Endothelial cell (in vitro differentiated cells): ENCODE measurements around the gene STAB2. TPM values are rescaled to one million over a fixed set of nuclear protein-coding genes. Genes with fewer than 3 reads are reported as not detected.

Experiments used
- DNase-seq: peaks from one replicate; pipeline ENCODE4 v3.0.0; 2021; ENCODE audit warnings: low spot score
- H3K27ac Mint-ChIP-seq: one replicate; pipeline ENCODE4 v1.8.0; 2021; ENCODE audit warnings: mixed read lengths, inconsistent platforms; ENCODE audit not compliant: unreplicated experiment
- H3K27me3 Mint-ChIP-seq: one replicate; pipeline ENCODE4 v1.8.0; 2021; ENCODE audit warnings: mild to moderate bottlenecking, moderate library complexity, mixed read lengths, inconsistent platforms; ENCODE audit not compliant: unreplicated experiment
- H3K36me3 Mint-ChIP-seq: one replicate; pipeline ENCODE4 v1.8.0; 2021; ENCODE audit warnings: mild to moderate bottlenecking, low read depth, mixed read lengths, inconsistent platforms; ENCODE audit not compliant: unreplicated experiment
- H3K4me1 Mint-ChIP-seq: one replicate; pipeline ENCODE4 v1.8.0; 2021; ENCODE audit warnings: mild to moderate bottlenecking, mixed read lengths, inconsistent platforms; ENCODE audit not compliant: unreplicated experiment
- H3K4me3 Mint-ChIP-seq: one replicate; pipeline ENCODE4 v1.8.0; 2021; ENCODE audit warnings: mild to moderate bottlenecking, mixed read lengths, inconsistent platforms; ENCODE audit not compliant: unreplicated experiment
- H3K9me3 Mint-ChIP-seq: one replicate; pipeline ENCODE4 v1.8.0; 2021; ENCODE audit warnings: mixed read lengths, inconsistent platforms; ENCODE audit not compliant: unreplicated experiment
- CTCF ChIP-seq: fragments of 200-600 bp; sonication (generic); IDR thresholded peaks from one replicate; pipeline ENCODE4 v1.5.0; 2021; ENCODE audit warnings: antibody characterized with exemption; ENCODE audit not compliant: unreplicated experiment
- total RNA-seq: library from RNA; stranded (reverse); fragmentation: NEBNext Ultra II Directional; extraction: Animal tissue kit (Norgen Biotek cat#: 25700); gene quantifications from one replicate; pipeline ENCODE4 v1.2.1, GENCODE V29; 2021; ENCODE audit not compliant: unreplicated experiment

The STAB2 gene
- total RNA-seq, 1 donor from 2014 or later: 0.10 TPM

- Mint-ChIP-seq H3K27me3 (no peaks in the 10 kb centered on the region), H3K4me1 (no peaks in the 10 kb centered on the region), H3K36me3 (no peaks in the 10 kb centered on the region)
These were observed 17.8 kb upstream of the STAB2 start for GRCh38 chr12:103569278-103569677.

GRCh38 chr12:103571286-103571685, 15.8 kb upstream of the STAB2 start:
- Mint-ChIP-seq H3K4me3 (no peak overlapping the region), H3K27me3 (no peaks in the 10 kb centered on the region), H3K36me3 (no peaks in the 10 kb centered on the region), H3K9me3 (no peaks in the 10 kb centered on the region), H3K27ac (no peak overlapping the region), H3K4me1 (no peaks in the 10 kb centered on the region)
- TF ChIP-seq CTCF: no peak
- peak; percentile 33 for DNase-seq

More at GRCh38 chr12:103569278-103569677, 17.8 kb upstream of the STAB2 start:
- no peak overlapping the region for H3K4me3 Mint-ChIP-seq
- DNase-seq: no peak
- no peak for TF ChIP-seq CTCF
- H3K27ac Mint-ChIP-seq: no peak overlapping the region
- H3K9me3 Mint-ChIP-seq: no peaks in the 10 kb centered on the region

- H3K4me3 Mint-ChIP-seq: no peak overlapping the region
- H3K36me3 Mint-ChIP-seq: no peaks in the 10 kb centered on the region
- H3K27ac Mint-ChIP-seq: no peak overlapping the region
- no peaks in the 10 kb centered on the region for H3K9me3 Mint-ChIP-seq
- no peak for DNase-seq
- H3K27me3 Mint-ChIP-seq: no peaks in the 10 kb centered on the region
- H3K4me1 Mint-ChIP-seq: no peaks in the 10 kb centered on the region
- no peak for TF ChIP-seq CTCF
These were observed 14.6 kb upstream of the STAB2 start for GRCh38 chr12:103572312-103573045.

GRCh38 chr12:103573185-103573584, 13.9 kb upstream of the STAB2 start:
- Mint-ChIP-seq H3K9me3 (no peaks in the 10 kb centered on the region), H3K27me3 (no peaks in the 10 kb centered on the region), H3K4me3 (no peak overlapping the region), H3K36me3 (no peaks in the 10 kb centered on the region), H3K27ac (no peak overlapping the region), H3K4me1 (no peaks in the 10 kb centered on the region)
- no peak for TF ChIP-seq CTCF
- DNase-seq: no peak

GRCh38 chr12:103578926-103579325, 8.1 kb upstream of the STAB2 start:
- no peak for TF ChIP-seq CTCF
- no peak for DNase-seq
- H3K27me3 Mint-ChIP-seq: no peaks in the 10 kb centered on the region
- H3K9me3 Mint-ChIP-seq: no peaks in the 10 kb centered on the region
- H3K27ac Mint-ChIP-seq: no peak overlapping the region
- H3K4me1 Mint-ChIP-seq: peaks cover 3% of the 10 kb centered on the region
- H3K36me3 Mint-ChIP-seq: no peaks in the 10 kb centered on the region
- H3K4me3 Mint-ChIP-seq: no peak overlapping the region
